H1 (cell line): ENCODE data around the gene TSNAXIP1. TPM values are rescaled to one million over a fixed set of nuclear protein-coding genes. Genes with fewer than 3 reads are reported as not detected.

Experiments
- CTCF ChIA-PET: fragments of 300-600 bp; sonication (Branson Sonifier 250); formaldehyde crosslinking; loops from one replicate; lab custom pipeline; 2021; ENCODE audit not compliant: partially characterized antibody; lab: Charles Lee
- POLR2A ChIA-PET: fragments of 300-600 bp; sonication (Branson Sonifier 250); formaldehyde crosslinking; loops from one replicate; lab custom pipeline; 2021; ENCODE audit warnings: inconsistent platforms; ENCODE audit not compliant: partially characterized antibody; lab: Charles Lee
- DNase-seq, 2 experiments: peaks; one replicate each; pipeline versions ENCODE4 v3.0.0 to v3.0.0-alpha.2; 2010 to 2022; ENCODE audit warnings: low spot score in 2 of 2, low read depth in 1 of 2, mixed read lengths in 1 of 2
- FAIRE-seq: peaks from 2 replicates; lab custom pipeline; 2011; peaks lifted over from hg19 to GRCh38; lab: Jason Lieb, UNC
- H2AFZ ChIP-seq: 2 replicates; pipeline ENCODE4 v1.8.1; 2012; ENCODE audit warnings: low read length, inconsistent platforms
- H2AK5ac ChIP-seq: 2 replicates; pipeline ENCODE4 v1.6.1; 2013; ENCODE audit warnings: low read depth, low read length
- H2BK120ac ChIP-seq: replicated peaks from 2 replicates; pipeline ENCODE3; 2013; ENCODE audit warnings: low read depth, low read length, inconsistent platforms
- H2BK12ac ChIP-seq: 2 replicates; pipeline ENCODE4 v1.6.1; 2013; ENCODE audit warnings: low read depth, low read length
- H2BK15ac ChIP-seq: 2 replicates; pipeline ENCODE4 v1.6.1; 2013; ENCODE audit warnings: low read length
- H2BK20ac ChIP-seq: 2 replicates; pipeline ENCODE4 v1.6.1; 2013; ENCODE audit warnings: low read length
- H2BK5ac ChIP-seq: 2 replicates; pipeline ENCODE4 v1.6.1; 2013; ENCODE audit warnings: low read depth, low read length
- H3K14ac ChIP-seq: 2 replicates; pipeline ENCODE4 v1.6.1; 2013; ENCODE audit warnings: inconsistent platforms; ENCODE audit not compliant: insufficient read length
- H3K18ac ChIP-seq: 2 replicates; pipeline ENCODE4 v1.6.1; 2013; ENCODE audit warnings: low read length; ENCODE audit errors: extremely low read depth
- H3K23ac ChIP-seq: 2 replicates; pipeline ENCODE4 v1.6.1; 2013; ENCODE audit warnings: inconsistent platforms; ENCODE audit not compliant: insufficient read length
- H3K23me2 ChIP-seq: 2 replicates; pipeline ENCODE4 v1.6.1; 2013; ENCODE audit warnings: low read depth, low read length
- H3K27ac ChIP-seq: 2 replicates; pipeline ENCODE4 v1.6.1; 2011; ENCODE audit warnings: low read depth, low read length, inconsistent platforms
- H3K27me3 ChIP-seq, 4 experiments: replicated peaks in 1 of 4; 1 replicate in 1 of 4; 2 replicates in 3 of 4; pipeline versions ENCODE4 v1.6.1 to v1.8.1; 2011 to 2013; ENCODE audit warnings: low read length in 3 of 4, mild to moderate bottlenecking in 3 of 4, inconsistent platforms in 2 of 4, mixed read lengths in 2 of 4, moderate library complexity in 1 of 4; ENCODE audit not compliant: control insufficient read depth in 3 of 4, insufficient read depth in 3 of 4; ENCODE audit errors: extremely low read depth in 1 of 4
- H3K36me3 ChIP-seq, 4 experiments: 2 replicates each; pipeline versions ENCODE4 v1.6.1 to v1.8.1; 2011 to 2013; ENCODE audit warnings: mild to moderate bottlenecking in 4 of 4, low read length in 3 of 4, moderate library complexity in 2 of 4, control low read depth in 1 of 4, inconsistent platforms in 1 of 4; ENCODE audit not compliant: insufficient read depth in 4 of 4, control insufficient read depth in 2 of 4
- H3K4ac ChIP-seq: replicated peaks from 2 replicates; pipeline ENCODE3; 2013; ENCODE audit warnings: low read length, low read depth, mixed read lengths, inconsistent platforms; ENCODE audit not compliant: insufficient read length
- H3K4me1 ChIP-seq, 4 experiments: replicated peaks in 1 of 4; 1 replicate in 1 of 4; 2 replicates in 3 of 4; pipeline versions ENCODE4 v1.6.1 to v1.8.1; 2011 to 2013; ENCODE audit warnings: low read length in 3 of 4, inconsistent platforms in 2 of 4, mixed read lengths in 1 of 4; ENCODE audit not compliant: insufficient read depth in 4 of 4, control insufficient read depth in 3 of 4
- H3K4me2 ChIP-seq, 2 experiments: 2 replicates each; pipeline versions ENCODE4 v1.6.1 to v1.8.1; 2011 to 2013; ENCODE audit warnings: low read depth in 2 of 2, low read length in 2 of 2, control low read depth in 1 of 2, inconsistent platforms in 1 of 2, mild to moderate bottlenecking in 1 of 2; ENCODE audit not compliant: insufficient read depth in 1 of 2
- H3K4me3 ChIP-seq, 4 experiments: fragments of 200-600, 300-600 bp in 1 of 4; sonication (generic), shearing (Covaris generic), sonication (Bioruptor Twin) in 1 of 4; 2 replicates each; pipeline versions ENCODE4 v1.5.1 to v1.8.1; 2011 to 2016; ENCODE audit warnings: low read length in 4 of 4, low read depth in 3 of 4, control low read depth in 2 of 4, inconsistent platforms in 2 of 4, mild to moderate bottlenecking in 2 of 4, mixed read lengths in 1 of 4, moderate library complexity in 1 of 4; ENCODE audit not compliant: insufficient read depth in 2 of 4; ENCODE audit errors: extremely low read depth in 1 of 4
- H3K56ac ChIP-seq: replicated peaks from 2 replicates; pipeline ENCODE3; 2013; ENCODE audit warnings: low read depth, mild to moderate bottlenecking, mixed read lengths, low read length, inconsistent platforms; ENCODE audit not compliant: insufficient read length
- H3K79me1 ChIP-seq: 2 replicates; pipeline ENCODE4 v1.6.1; 2013; ENCODE audit warnings: low read depth, low read length, control low read depth
- H3K79me2 ChIP-seq, 2 experiments: 2 replicates each; pipeline versions ENCODE4 v1.6.1 to v1.8.1; 2012 to 2013; ENCODE audit warnings: low read length in 2 of 2, mild to moderate bottlenecking in 2 of 2, inconsistent platforms in 1 of 2; ENCODE audit not compliant: insufficient read depth in 2 of 2, control insufficient read depth in 1 of 2
- H3K9ac ChIP-seq, 4 experiments: replicated peaks in 1 of 4; 1 replicate in 1 of 4; 2 replicates in 3 of 4; pipeline versions ENCODE4 v1.6.1 to v1.8.1; 2011 to 2013; ENCODE audit warnings: low read depth in 3 of 4, low read length in 3 of 4, control low read depth in 2 of 4, mild to moderate bottlenecking in 2 of 4, moderate library complexity in 2 of 4, inconsistent platforms in 1 of 4; ENCODE audit errors: extremely low read depth in 1 of 4
- H3K9me3 ChIP-seq, 2 experiments: 2 replicates each; pipeline versions ENCODE4 v1.6.1 to v1.8.1; 2012 to 2013; ENCODE audit warnings: mild to moderate bottlenecking in 2 of 2, moderate library complexity in 2 of 2, control low read depth in 1 of 2, inconsistent platforms in 1 of 2, low read depth in 1 of 2, low read length in 1 of 2, mixed read lengths in 1 of 2; ENCODE audit not compliant: insufficient read depth in 2 of 2
- H4K20me1 ChIP-seq, 2 experiments: replicated peaks in 1 of 2; 2 replicates each; pipeline versions ENCODE3 to v1.8.1; 2011 to 2013; ENCODE audit warnings: inconsistent platforms in 2 of 2, low read length in 2 of 2, mild to moderate bottlenecking in 1 of 2; ENCODE audit not compliant: insufficient read depth in 2 of 2, control insufficient read depth in 1 of 2
- H4K5ac ChIP-seq: 2 replicates; pipeline ENCODE4 v1.6.1; 2013; ENCODE audit warnings: low read length, low read depth, mixed read lengths, inconsistent platforms; ENCODE audit not compliant: insufficient read length
- H4K8ac ChIP-seq: 2 replicates; pipeline ENCODE4 v1.8.0; 2013; ENCODE audit warnings: mild to moderate bottlenecking, moderate library complexity, low read length, inconsistent platforms; ENCODE audit not compliant: insufficient read depth; ENCODE audit errors: extremely low read depth
- H4K91ac ChIP-seq: replicated peaks from 2 replicates; pipeline ENCODE3; 2013; ENCODE audit warnings: low read length, mixed read lengths, inconsistent platforms; ENCODE audit not compliant: insufficient read length
- BACH1 ChIP-seq: IDR thresholded peaks from 2 replicates; pipeline ENCODE4 v1.6.1; 2012; ENCODE audit warnings: low read length, improper control_type of control experiment
- CBX8 ChIP-seq: fragments of 300-800, 300-1000 bp; sonication (generic); IDR thresholded peaks from 2 replicates; pipeline ENCODE4 v1.7.1; 2016; ENCODE audit warnings: low read depth, low read length, borderline replicate concordance
- CEBPB ChIP-seq: IDR thresholded peaks from 2 replicates; pipeline ENCODE4 v1.6.1; 2012; ENCODE audit warnings: low read depth, low read length
- CHD2 ChIP-seq: IDR thresholded peaks from 2 replicates; pipeline ENCODE4 v1.6.1; 2012; ENCODE audit warnings: low read length, improper control_type of control experiment
- CREB1 ChIP-seq: IDR thresholded peaks from 2 replicates; pipeline ENCODE4 v1.6.1; 2012; ENCODE audit warnings: inconsistent platforms
- EGR1 ChIP-seq: IDR thresholded peaks from 2 replicates; pipeline ENCODE4 v1.6.1; 2011; ENCODE audit warnings: low read depth, low read length, borderline replicate concordance
- FOSL1 ChIP-seq: IDR thresholded peaks from 2 replicates; pipeline ENCODE4 v1.6.1; 2011; ENCODE audit warnings: mild to moderate bottlenecking, low read depth, low read length, moderate library complexity; ENCODE audit not compliant: insufficient read depth
- HDAC6 ChIP-seq: IDR thresholded peaks from one replicate; pipeline ENCODE4 v1.7.1; 2012; ENCODE audit warnings: low read depth, mild to moderate bottlenecking, inconsistent platforms, low read length, moderate library complexity
- JUN ChIP-seq: IDR thresholded peaks from 2 replicates; pipeline ENCODE4 v1.6.1; 2011; ENCODE audit warnings: low read depth, mild to moderate bottlenecking, improper control_type of control experiment, low read length
- KDM4A ChIP-seq: IDR thresholded peaks from one replicate; pipeline ENCODE4 v1.7.1; 2012; ENCODE audit warnings: low read depth, mild to moderate bottlenecking, moderate library complexity, low read length, inconsistent platforms; ENCODE audit not compliant: severe bottlenecking
- POU5F1 ChIP-seq: IDR thresholded peaks from 2 replicates; pipeline ENCODE4 v1.6.1; 2011; ENCODE audit warnings: low read depth, mild to moderate bottlenecking, low read length, moderate library complexity
- SP2 ChIP-seq: IDR thresholded peaks from 2 replicates; pipeline ENCODE4 v1.6.1; 2012; ENCODE audit warnings: mild to moderate bottlenecking, low read length, inconsistent platforms
- WGBS, 2 experiments: shearing (Covaris generic) in 1 of 2; methylation state at CpG; one replicate each; pipeline versions ENCODE4 v1.1.6 to v1.1.7; 2013 to 2015; ENCODE audit warnings: low lambda C conversion rate in 2 of 2, mixed read lengths in 2 of 2, inconsistent platforms in 1 of 2, low coverage in 1 of 2, missing lambda C conversion rate in 1 of 2; ENCODE audit not compliant: insufficient replicate concordance in 2 of 2, insufficient coverage in 1 of 2, insufficient read length in 1 of 2; ENCODE audit errors: extremely low coverage in 1 of 2, missing lambda C conversion rate in 1 of 2; 5-methylcytosine and 5-hydroxymethylcytosine counted together
- polyA plus RNA-seq, 7 experiments: library from polyadenylated mRNA; depleted of rRNA in 3 of 7; stranded (reverse) in 5 of 7; unstranded in 2 of 7; fragments of >200 nt in 5 of 7; fragments of 200-250 nt in 2 of 7; gene quantifications; 1 replicate in 5 of 7; 2 replicates in 1 of 7; 4 replicates in 1 of 7; pipeline versions ENCODE4 v1.2.1 to v1.2.3, GENCODE V29; 2011 to 2013; ENCODE audit warnings: missing spikeins in 2 of 7, mixed read lengths in 2 of 7
- total RNA-seq: library from RNA; stranded (reverse); fragmentation: NEBNext Ultra II Directional; extraction: Animal tissue kit (Norgen Biotek cat#: 25700); gene quantifications from 2 replicates; pipeline ENCODE4 v1.2.1, GENCODE V29; 2021
- TF ChIP-seq, protein P1 (sequence below): IDR thresholded peaks from 2 replicates; pipeline ENCODE4 v1.6.1; 2011; ENCODE audit warnings: low read depth, mild to moderate bottlenecking, low read length; ENCODE audit not compliant: insufficient read depth

Gene TSNAXIP1
- total and polyA plus RNA-seq, 2 of the 8 experiments (the other 6 are each of a cell fraction or from before 2014, with no cell fraction given) = 0.37 to 0.94 TPM

DNA sequence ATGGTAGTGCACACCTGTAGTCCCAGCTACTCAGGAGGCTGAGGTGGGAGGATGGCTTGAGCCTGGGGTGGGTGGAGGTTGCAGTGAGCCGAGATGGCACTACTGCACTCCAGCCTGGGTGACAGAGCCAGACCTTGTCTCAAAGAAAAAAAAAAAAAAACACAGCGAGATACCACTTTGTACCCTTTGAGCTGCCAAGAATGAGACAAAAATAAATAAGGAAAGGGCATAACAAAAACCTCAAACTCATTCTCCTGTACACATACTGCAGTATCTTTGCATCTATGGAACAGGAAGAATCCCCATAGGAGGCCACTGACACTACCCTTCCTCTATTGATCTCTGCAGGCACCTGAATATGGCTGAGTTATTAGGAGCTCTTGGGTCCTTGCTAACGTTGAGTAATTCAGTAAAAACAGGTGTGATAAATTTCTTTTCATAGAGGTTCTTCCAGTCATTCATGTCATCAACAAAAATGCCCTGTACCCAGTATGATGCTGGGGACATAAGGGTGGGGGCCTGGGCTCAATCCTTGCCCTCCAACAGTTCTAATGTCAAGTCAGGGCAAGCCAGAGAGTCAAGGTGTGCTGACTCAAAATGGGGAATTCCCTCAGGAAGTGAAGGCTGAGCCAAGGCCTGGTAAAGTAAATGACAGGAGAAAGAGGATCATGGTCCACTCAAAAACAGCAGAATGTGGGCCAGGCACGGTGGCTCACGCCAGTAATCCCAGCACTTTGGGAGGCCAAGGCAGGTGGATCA, 27.3 kb upstream of the TSNAXIP1 start:
- Histone ChIP-seq H2BK20ac (no peak overlapping the region), H3K79me2 (peaks cover 0 to 8% of the 10 kb centered on the region in 2 experiments; a peak in 1 of 4 replicates), H3K56ac (no peak overlapping the region), H2AFZ (no peak overlapping the region), H3K79me1 (peaks cover 15% of the 10 kb centered on the region), H3K9me3 (no peaks in the 10 kb centered on the region), H3K23ac (no peak overlapping the region), H2BK120ac (no peak overlapping the region), H2AK5ac (no peak overlapping the region), H3K9ac (no peak overlapping the region), H3K18ac (no peak overlapping the region), H4K20me1 (peaks cover 0 to 12% of the 10 kb centered on the region in 2 experiments), H2BK5ac (no peak overlapping the region), H3K4me2 (no peak overlapping the region), H3K4me3 (no peak overlapping the region), H2BK15ac (no peak overlapping the region), H4K91ac (no peak overlapping the region), H3K27me3 (no peaks in the 10 kb centered on the region), H4K8ac (no peak overlapping the region), H3K36me3 (no peaks in the 10 kb centered on the region), H2BK12ac (no peak overlapping the region), H3K4ac (no peak overlapping the region), H3K14ac (no peak overlapping the region), H3K4me1 (peaks cover 0 to 2% (median 0%) of the 10 kb centered on the region in 4 experiments; a peak in 1 of 7 replicates), H4K5ac (no peak overlapping the region), H3K27ac (no peak overlapping the region), H3K23me2 (no peaks in the 10 kb centered on the region)
- WGBS, 2 experiments = 84% methylated on average over 4 of the region's 5 CpGs; no CpG with 5 or more reads in 1 of the 2 experiments
- ChIA-PET CTCF (interaction anchor here (2.5 kb wide), 1 partner anchor 107 kb away, joined by 9 read pairs; no protein-coding TSS in a partner anchor), POLR2A (interaction anchor here (1.1 to 1.5 kb wide), 2 partner anchors 13 to 61 kb away, joined by 3 read pairs; no protein-coding TSS in a partner anchor)
- DNase-seq (no peak), FAIRE-seq (no peak)
- TF ChIP-seq BACH1 (no peak), FOSL1 (no peak), KDM4A (no peak), JUN (no peak), SP2 (no peak), POU5F1 (no peak), CEBPB (no peak), CREB1 (no peak), EGR1 (no peak), HDAC6 (no peak), CBX8 (no peak), CHD2 (no peak)
- TF ChIP-seq, protein P1, sequence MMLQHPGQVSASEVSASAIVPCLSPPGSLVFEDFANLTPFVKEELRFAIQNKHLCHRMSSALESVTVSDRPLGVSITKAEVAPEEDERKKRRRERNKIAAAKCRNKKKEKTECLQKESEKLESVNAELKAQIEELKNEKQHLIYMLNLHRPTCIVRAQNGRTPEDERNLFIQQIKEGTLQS = no peak
